ENCODE data around the gene ACSL5. TPM values are rescaled to one million over a fixed set of nuclear protein-coding genes. Genes with fewer than 3 reads are reported as not detected.
"Not testable (repeated sequence)": the region's sequence is repeated elsewhere in the genome, so short reads cannot be mapped to it uniquely, and the experiment has no call there.

ACSL5 gene
- total and polyA plus RNA-seq, 2 donors (not counting 3 experiments of a cell fraction or from before 2014, with no cell fraction given), result 1.5 to 2.1 TPM

DNA sequence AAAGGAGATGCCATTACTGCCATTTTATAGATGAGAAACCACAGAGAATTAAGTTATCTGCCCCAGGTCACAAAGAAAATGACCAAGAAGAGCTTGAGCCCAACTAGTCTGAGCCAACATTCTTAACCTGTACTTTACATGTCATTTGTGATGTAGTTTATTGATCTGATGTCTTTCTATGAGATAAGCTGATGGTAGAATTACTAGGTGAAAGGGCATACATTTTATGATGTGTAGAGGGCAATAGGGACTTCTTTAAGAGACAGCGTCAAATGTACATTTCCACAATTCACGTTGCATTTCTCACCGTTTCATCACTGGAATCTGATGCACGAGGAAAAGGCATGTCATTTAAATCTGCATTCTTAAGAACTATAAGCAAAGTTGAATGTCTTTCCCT lies 11.3 kb downstream of the ACSL5 start:
- Histone ChIP-seq H2AFZ (ENCODE audit: low read depth, low read length) (no peak overlapping the region), H3K4me2 (ENCODE audit: insufficient read depth, low read length) (no peak overlapping the region), H3K4me3 (replicated peaks in 1 of 3; ENCODE audit: insufficient read depth in 1 of 3, low read depth in 1 of 3, low read length in 3 of 3) (no peak overlapping the region), H3K9me1 (replicated peaks; ENCODE audit: control insufficient read depth, extremely low read depth, insufficient read depth, low read length) (no peaks in the 10 kb centered on the region), H3K9ac (replicated peaks; ENCODE audit: extremely low read depth, insufficient read depth, low read length) (no peak overlapping the region), H3K36me3 (ENCODE audit: control insufficient read depth in 2 of 2, extremely low read depth in 1 of 2, insufficient read depth in 2 of 2, low read length in 2 of 2) (no peaks in the 10 kb centered on the region), H3K27ac (ENCODE audit: insufficient read depth, low read depth, low read length) (no peak overlapping the region), H3K27me3 (ENCODE audit: control insufficient read depth in 2 of 2, insufficient read depth in 2 of 2, low read length in 2 of 2) (no peaks in the 10 kb centered on the region), H3K9me3 (replicated peaks; ENCODE audit: control insufficient read depth, insufficient read depth, low read length) (no peaks in the 10 kb centered on the region), H4K20me1 (replicated peaks; ENCODE audit: control insufficient read depth, extremely low read depth, insufficient read depth, low read length) (no peaks in the 10 kb centered on the region), H3K79me2 (ENCODE audit: control insufficient read depth, insufficient read depth, low read length) (no peaks in the 10 kb centered on the region), H3K4me1 (ENCODE audit: control insufficient read depth, extremely low read depth, insufficient read depth, low read length) (peaks cover 30% of the 10 kb centered on the region)
- TF ChIP-seq JUN (IDR thresholded peaks at IDR 0.05; ENCODE audit: borderline replicate concordance, insufficient read depth, insufficient read length, low read depth), result no peak
- TF ChIP-seq, protein P1, sequence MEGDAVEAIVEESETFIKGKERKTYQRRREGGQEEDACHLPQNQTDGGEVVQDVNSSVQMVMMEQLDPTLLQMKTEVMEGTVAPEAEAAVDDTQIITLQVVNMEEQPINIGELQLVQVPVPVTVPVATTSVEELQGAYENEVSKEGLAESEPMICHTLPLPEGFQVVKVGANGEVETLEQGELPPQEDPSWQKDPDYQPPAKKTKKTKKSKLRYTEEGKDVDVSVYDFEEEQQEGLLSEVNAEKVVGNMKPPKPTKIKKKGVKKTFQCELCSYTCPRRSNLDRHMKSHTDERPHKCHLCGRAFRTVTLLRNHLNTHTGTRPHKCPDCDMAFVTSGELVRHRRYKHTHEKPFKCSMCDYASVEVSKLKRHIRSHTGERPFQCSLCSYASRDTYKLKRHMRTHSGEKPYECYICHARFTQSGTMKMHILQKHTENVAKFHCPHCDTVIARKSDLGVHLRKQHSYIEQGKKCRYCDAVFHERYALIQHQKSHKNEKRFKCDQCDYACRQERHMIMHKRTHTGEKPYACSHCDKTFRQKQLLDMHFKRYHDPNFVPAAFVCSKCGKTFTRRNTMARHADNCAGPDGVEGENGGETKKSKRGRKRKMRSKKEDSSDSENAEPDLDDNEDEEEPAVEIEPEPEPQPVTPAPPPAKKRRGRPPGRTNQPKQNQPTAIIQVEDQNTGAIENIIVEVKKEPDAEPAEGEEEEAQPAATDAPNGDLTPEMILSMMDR (IDR thresholded peaks at IDR 0.05; ENCODE audit: extremely low read depth in 1 of 2, insufficient read depth in 1 of 2, low read depth in 1 of 2, low read length in 2 of 2), result no peak
- TF ChIP-seq, protein P2, sequence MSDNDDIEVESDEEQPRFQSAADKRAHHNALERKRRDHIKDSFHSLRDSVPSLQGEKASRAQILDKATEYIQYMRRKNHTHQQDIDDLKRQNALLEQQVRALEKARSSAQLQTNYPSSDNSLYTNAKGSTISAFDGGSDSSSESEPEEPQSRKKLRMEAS (IDR thresholded peaks at IDR 0.05; ENCODE audit: insufficient read depth, insufficient read length), result no peak
- no peak for TF ChIP-seq POLR2A (IDR thresholded peaks at IDR 0.05; ENCODE audit: low read depth, low read length)
- no peak for TF ChIP-seq EZH2 (IDR thresholded peaks at IDR 0.05; ENCODE audit: borderline replicate concordance, low read depth, low read length, severe bottlenecking)
- TF ChIP-seq FOS (IDR thresholded peaks at IDR 0.05; ENCODE audit: borderline replicate concordance, insufficient read depth, low read length), result no peak
- no peak for TF ChIP-seq GATA2 (IDR thresholded peaks at IDR 0.05; ENCODE audit: insufficient read depth, insufficient read length, low read depth, low read length)
- intact Hi-C loops (cut with micrococcal nuclease) (no loop called here), dilution Hi-C loops (cut with MboI; ENCODE audit: extremely low pct_ligation_motif_present, low sequenced_read_pairs) (no loop called here)
- no peak for FAIRE-seq
- ChIA-PET POLR2A (no interaction called here), CTCF (interaction anchor here (1.0 to 3.7 kb wide), 3 partner anchors 11 to 20 kb away, joined by 3 to 18 read pairs (median 3); partner anchors contain the start of gene ACSL5)
- no peak for DNase-seq (ENCODE audit: low read depth, low spot score)
- no TSS peak for BruUV-seq (replicated peaks)

DNA sequence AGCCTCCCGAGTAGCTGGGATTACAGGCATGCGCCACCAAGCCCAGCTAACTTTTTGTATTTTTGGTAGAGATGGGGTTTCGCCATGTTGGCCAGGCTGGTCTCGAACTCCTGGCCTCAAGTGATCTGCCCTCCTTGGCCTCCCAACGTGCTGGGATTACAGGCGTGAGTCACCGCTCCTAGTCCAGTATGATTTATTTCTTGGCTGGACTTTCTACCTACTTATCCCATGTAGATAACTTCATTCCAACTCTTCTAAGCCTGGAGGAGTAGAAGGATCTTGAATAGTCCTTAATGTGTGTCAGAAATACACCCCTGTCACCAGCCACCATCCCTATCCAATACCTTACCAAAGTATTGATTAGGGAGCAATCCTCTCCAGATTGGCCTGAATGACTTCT lies 14.1 kb downstream of the ACSL5 start:
- H3K36me3 ChIP-seq (ENCODE audit: control insufficient read depth in 2 of 2, extremely low read depth in 1 of 2, insufficient read depth in 2 of 2, low read length in 2 of 2); H3K9ac ChIP-seq (replicated peaks; ENCODE audit: extremely low read depth, insufficient read depth, low read length); H3K79me2 ChIP-seq (ENCODE audit: control insufficient read depth, insufficient read depth, low read length); FAIRE-seq; BruUV-seq (replicated peaks); H3K4me2 ChIP-seq (ENCODE audit: insufficient read depth, low read length); H3K9me3 ChIP-seq (replicated peaks; ENCODE audit: control insufficient read depth, insufficient read depth, low read length); H3K9me1 ChIP-seq (replicated peaks; ENCODE audit: control insufficient read depth, extremely low read depth, insufficient read depth, low read length); H3K4me3 ChIP-seq (replicated peaks in 1 of 3; ENCODE audit: insufficient read depth in 1 of 3, low read depth in 1 of 3, low read length in 3 of 3); H3K27me3 ChIP-seq (ENCODE audit: control insufficient read depth in 2 of 2, insufficient read depth in 2 of 2, low read length in 2 of 2); POLR2A ChIA-PET; dilution Hi-C loops (cut with MboI; ENCODE audit: extremely low pct_ligation_motif_present, low sequenced_read_pairs); H2AFZ ChIP-seq (ENCODE audit: low read depth, low read length); DNase-seq (ENCODE audit: low read depth, low spot score); H4K20me1 ChIP-seq (replicated peaks; ENCODE audit: control insufficient read depth, extremely low read depth, insufficient read depth, low read length): not testable (repeated sequence)
- peak overlapping the region; percentile 85 for H3K27ac ChIP-seq (ENCODE audit: insufficient read depth, low read depth, low read length)
- H3K4me1 ChIP-seq (ENCODE audit: control insufficient read depth, extremely low read depth, insufficient read depth, low read length), result peaks cover 24% of the 10 kb centered on the region
- CTCF ChIA-PET, result interaction anchor here (1.0 to 1.2 kb wide), 2 partner anchors 26 to 47 kb away, joined by 6 to 7 read pairs; no protein-coding TSS in a partner anchor
- intact Hi-C loops (cut with micrococcal nuclease), result loop anchor here (2.0 kb wide), 1 partner anchor 1469 kb away; the partner anchor contains the start of genes BBIP1 and SHOC2

All from endothelial cell of umbilical vein (primary cell).